CD14-positive monocyte (primary cell): ENCODE results near the gene TOR1B. TPM values are rescaled to one million over a fixed set of nuclear protein-coding genes. Genes with fewer than 3 reads are reported as not detected.

Source experiments
- DNase-seq, 3 donors: peaks; one replicate each; pipeline ENCODE4 v3.0.0-alpha.2; 2011 to 2022
- H2AFZ ChIP-seq: 2 replicates; pipeline ENCODE4 v1.6.0; 2012; ENCODE audit warnings: mild to moderate bottlenecking, low read depth, low read length, inconsistent platforms; ENCODE audit not compliant: insufficient read depth, poor library complexity, severe bottlenecking
- H3K27ac ChIP-seq, 2 donors: 1 replicate in 1 of 2; 2 replicates in 1 of 2; pipeline ENCODE4 v1.5.1; 2012 to 2013; ENCODE audit warnings: low read length in 2 of 2, control low read depth in 1 of 2, inconsistent platforms in 1 of 2, low read depth in 1 of 2, mild to moderate bottlenecking in 1 of 2
- H3K27me3 ChIP-seq, 2 donors: one replicate each; pipeline versions ENCODE4 v1.6.0 to v1.6.1; 2011 to 2013; ENCODE audit warnings: low read length in 2 of 2; ENCODE audit not compliant: control insufficient read depth in 2 of 2, insufficient read depth in 2 of 2
- H3K36me3 ChIP-seq, 2 donors: replicated peaks in 1 of 2; 1 replicate in 1 of 2; 2 replicates in 1 of 2; pipeline versions ENCODE4 v1.5.1 to v1.6.1; 2012 to 2013; ENCODE audit warnings: low read length in 2 of 2, control low read depth in 1 of 2, inconsistent platforms in 1 of 2, mild to moderate bottlenecking in 1 of 2; ENCODE audit not compliant: insufficient read depth in 2 of 2, control insufficient read depth in 1 of 2
- H3K4me1 ChIP-seq, 2 donors: 1 replicate in 1 of 2; 2 replicates in 1 of 2; pipeline versions ENCODE4 v1.5.1 to v1.6.1; 2012 to 2013; ENCODE audit warnings: low read length in 2 of 2, control low read depth in 1 of 2, inconsistent platforms in 1 of 2, mild to moderate bottlenecking in 1 of 2, moderate library complexity in 1 of 2; ENCODE audit not compliant: insufficient read depth in 2 of 2, control insufficient read depth in 1 of 2
- H3K4me2 ChIP-seq: replicated peaks from 2 replicates; pipeline ENCODE3; 2012; ENCODE audit warnings: low read length, moderate library complexity, mild to moderate bottlenecking; ENCODE audit not compliant: poor library complexity, severe bottlenecking; ENCODE audit errors: extremely low read depth
- H3K4me3 ChIP-seq, 3 experiments: fragments of 200-600 bp in 1 of 3; sonication (generic) in 1 of 3; replicated peaks in 1 of 3; 1 replicate in 2 of 3; 2 replicates in 1 of 3; pipeline ENCODE4 v1.5.1; 2011 to 2013; ENCODE audit warnings: low read length in 3 of 3, mild to moderate bottlenecking in 3 of 3, control low read depth in 2 of 3, low read depth in 2 of 3, inconsistent platforms in 1 of 3, moderate library complexity in 1 of 3
- H3K79me2 ChIP-seq: 2 replicates; pipeline ENCODE4 v1.6.0; 2012; ENCODE audit warnings: mild to moderate bottlenecking, control low read depth, inconsistent platforms, low read length, moderate library complexity; ENCODE audit not compliant: insufficient read depth
- H3K9ac ChIP-seq: 2 replicates; pipeline ENCODE4 v1.6.0; 2017; ENCODE audit warnings: low read length, mild to moderate bottlenecking; ENCODE audit not compliant: insufficient read depth, poor library complexity, severe bottlenecking
- H3K9me3 ChIP-seq, 2 donors: replicated peaks in 1 of 2; 1 replicate in 1 of 2; 2 replicates in 1 of 2; pipeline versions ENCODE4 v1.5.1 to v1.6.1; 2012 to 2013; ENCODE audit warnings: low read length in 2 of 2, control low read depth in 1 of 2; ENCODE audit not compliant: control insufficient read depth in 1 of 2, insufficient read depth in 1 of 2
- H4K20me1 ChIP-seq: 2 replicates; pipeline ENCODE4 v1.6.0; 2012; ENCODE audit warnings: mild to moderate bottlenecking, low read length, control low read depth, moderate library complexity; ENCODE audit not compliant: insufficient read depth
- H3K27ac Mint-ChIP-seq, 7 donors: one replicate each; pipeline ENCODE4 v1.8.0; 2020; ENCODE audit warnings: mild to moderate bottlenecking in 7 of 7, mixed read lengths in 7 of 7, moderate library complexity in 6 of 7, inconsistent platforms in 2 of 7
- H3K27me3 Mint-ChIP-seq, 3 donors: one replicate each; pipeline ENCODE4 v1.8.0; 2021 to 2022; ENCODE audit warnings: low read depth in 3 of 3, mild to moderate bottlenecking in 3 of 3, mixed read lengths in 3 of 3, moderate library complexity in 3 of 3, inconsistent platforms in 1 of 3
- H3K36me3 Mint-ChIP-seq, 2 donors: one replicate each; pipeline ENCODE4 v1.8.0; 2020; ENCODE audit warnings: mixed read lengths in 2 of 2, inconsistent platforms in 1 of 2, mild to moderate bottlenecking in 1 of 2
- H3K4me1 Mint-ChIP-seq: one replicate; pipeline ENCODE4 v1.8.0; 2020; ENCODE audit warnings: mild to moderate bottlenecking, mixed read lengths
- H3K4me3 Mint-ChIP-seq, 2 donors: one replicate each; pipeline ENCODE4 v1.8.0; 2020; ENCODE audit warnings: mild to moderate bottlenecking in 2 of 2, mixed read lengths in 2 of 2, moderate library complexity in 1 of 2
- H3K9me3 Mint-ChIP-seq, 7 donors: one replicate each; pipeline ENCODE4 v1.8.0; 2020 to 2022; ENCODE audit warnings: mixed read lengths in 7 of 7, mild to moderate bottlenecking in 6 of 7, moderate library complexity in 6 of 7, inconsistent platforms in 2 of 7
- CTCF ChIP-seq: fragments of 200-600 bp; IDR thresholded peaks from one replicate; pipeline ENCODE4 v1.8.0; 2022; ENCODE audit warnings: antibody characterized with exemption, mild to moderate bottlenecking
- WGBS: methylation state at CpG from one replicate; pipeline ENCODE4 v1.1.5; 2013; ENCODE audit warnings: missing lambda C conversion rate; ENCODE audit not compliant: insufficient coverage; 5-methylcytosine and 5-hydroxymethylcytosine counted together
- intact Hi-C, 2 donors: fragments of 100-400 bp; cut with micrococcal nuclease; formaldehyde crosslinking; loops; one replicate each; pipeline versions ENCODE4 v1.15.0 to v1.15.1; 2023
- polyA plus RNA-seq, 3 donors: library from polyadenylated mRNA; depleted of rRNA in 1 of 3; unstranded in 2 of 3; stranded (reverse) in 1 of 3; fragments of 300-500 nt in 2 of 3; fragments of >200 nt in 1 of 3; fragmentation: Illumina TruSeq in 2 of 3; gene quantifications; 1 replicate in 2 of 3; 2 replicates in 1 of 3; pipeline ENCODE4 v1.2.3, GENCODE V29; 2012 to 2021

The TOR1B gene
- polyA plus RNA-seq, 3 donors: 15.8 to 22.5 (median 18.0) TPM

GRCh38 chr9:129773262-129774048 is 29.5 kb upstream of the TOR1B start:
- peak overlapping the region; percentile 49 for H3K4me2 ChIP-seq
- TF ChIP-seq CTCF: no peak
- intact Hi-C loops: loop anchor here in 1 of 2 donors (1.0 to 10.0 kb wide), 2 partner anchors 11 to 429 kb away; no protein-coding TSS in a partner anchor
- Mint-ChIP-seq H3K27ac (peak overlapping the region; percentile 92 to 99 (median 97)), H3K4me3 (peak overlapping the region; percentile 41 to 78), H3K27me3 (peaks cover 0 to 12% (median 4%) of the 10 kb centered on the region in 3 donors), H3K4me1 (peaks cover 59% of the 10 kb centered on the region), H3K9me3 (peaks cover 0 to 2% (median 0%) of the 10 kb centered on the region in 7 donors), H3K36me3 (peaks cover 2 to 8% of the 10 kb centered on the region in 2 donors)
- no peaks in the 10 kb centered on the region for H4K20me1 ChIP-seq
- H2AFZ ChIP-seq: no peak overlapping the region
- peak overlapping the region in 1 of 3 experiments; percentile 28 for H3K4me3 ChIP-seq
- H3K9me3 ChIP-seq: no peaks in the 10 kb centered on the region
- 100% methylated on average over 2 of the region's 10 CpGs for WGBS
- no peaks in the 10 kb centered on the region for H3K36me3 ChIP-seq
- H3K79me2 ChIP-seq: no peaks in the 10 kb centered on the region
- H3K27ac ChIP-seq: peak overlapping the region; percentile 63 to 85
- H3K4me1 ChIP-seq: peaks cover 54 to 56% of the 10 kb centered on the region in 2 donors
- DNase-seq: peak; percentile 98 to 100 (median 99)
- H3K9ac ChIP-seq: peak overlapping the region; percentile 36
- H3K27me3 ChIP-seq: no peaks in the 10 kb centered on the region

GRCh38 chr9:129774791-129775447 is 28.1 kb upstream of the TOR1B start:
- H3K27me3 Mint-ChIP-seq: peaks cover 4 to 15% (median 7%) of the 10 kb centered on the region in 3 donors

More at GRCh38 chr9:129774791-129775447, 28.1 kb upstream of the TOR1B start:
- no peaks in the 10 kb centered on the region for H3K9me3 ChIP-seq
- WGBS: 88% methylated on average over 19 of the region's 20 CpGs
- no peaks in the 10 kb centered on the region for H3K27me3 ChIP-seq
- no peaks in the 10 kb centered on the region for H3K36me3 ChIP-seq
- no peak overlapping the region for H2AFZ ChIP-seq
- no peak overlapping the region for H3K4me2 ChIP-seq
- H3K27ac ChIP-seq: no peak overlapping the region
- Mint-ChIP-seq H3K9me3 (peaks cover 0 to 2% (median 0%) of the 10 kb centered on the region in 7 donors), H3K36me3 (peaks cover 2 to 8% of the 10 kb centered on the region in 2 donors), H3K4me3 (peak overlapping the region in 1 of 2 donors; percentile 24), H3K4me1 (peaks cover 72% of the 10 kb centered on the region), H3K27ac (peak overlapping the region; percentile 33 to 99 (median 97))
- no peaks in the 10 kb centered on the region for H3K79me2 ChIP-seq
- intact Hi-C loops: loop anchor here in 1 of 2 donors (10.0 kb wide), 1 partner anchor 430 kb away; no protein-coding TSS in a partner anchor
- peaks cover 63 to 71% of the 10 kb centered on the region in 2 donors for H3K4me1 ChIP-seq
- H4K20me1 ChIP-seq: no peaks in the 10 kb centered on the region
- no peak for TF ChIP-seq CTCF
- DNase-seq: no peak
- H3K9ac ChIP-seq: no peak overlapping the region
- no peak overlapping the region for H3K4me3 ChIP-seq
